GM23248 (cell line): ENCODE results near the gene LRCOL1.

ENCODE experiments used
- EZH2 ChIP-seq: fragments of 200-600 bp; sonication (generic); IDR thresholded peaks from 2 replicates; pipeline ENCODE4 v1.6.1; 2018; ENCODE audit warnings: antibody characterized with exemption, mild to moderate bottlenecking; ENCODE audit not compliant: insufficient read depth, poor library complexity, severe bottlenecking
- EZH2phosphoT487 ChIP-seq: fragments of 200-600 bp; sonication (generic); IDR thresholded peaks from 2 replicates; pipeline ENCODE4 v1.6.1; 2018; ENCODE audit warnings: antibody characterized with exemption, moderate library complexity, mild to moderate bottlenecking, low read depth; ENCODE audit not compliant: insufficient read depth

GRCh38 chr12:132625731-132626430 is 15.5 kb upstream of the LRCOL1 start:
- no peak for TF ChIP-seq EZH2phosphoT487
- TF ChIP-seq EZH2, result no peak
